Measurements from ENCODE around the gene MYADM. TPM values are rescaled to one million over a fixed set of nuclear protein-coding genes. Genes with fewer than 3 reads are reported as not detected.

The MYADM gene
- total and polyA plus RNA-seq, 4 donors = 48.5 to 245 (median 79.1) TPM

DNA sequence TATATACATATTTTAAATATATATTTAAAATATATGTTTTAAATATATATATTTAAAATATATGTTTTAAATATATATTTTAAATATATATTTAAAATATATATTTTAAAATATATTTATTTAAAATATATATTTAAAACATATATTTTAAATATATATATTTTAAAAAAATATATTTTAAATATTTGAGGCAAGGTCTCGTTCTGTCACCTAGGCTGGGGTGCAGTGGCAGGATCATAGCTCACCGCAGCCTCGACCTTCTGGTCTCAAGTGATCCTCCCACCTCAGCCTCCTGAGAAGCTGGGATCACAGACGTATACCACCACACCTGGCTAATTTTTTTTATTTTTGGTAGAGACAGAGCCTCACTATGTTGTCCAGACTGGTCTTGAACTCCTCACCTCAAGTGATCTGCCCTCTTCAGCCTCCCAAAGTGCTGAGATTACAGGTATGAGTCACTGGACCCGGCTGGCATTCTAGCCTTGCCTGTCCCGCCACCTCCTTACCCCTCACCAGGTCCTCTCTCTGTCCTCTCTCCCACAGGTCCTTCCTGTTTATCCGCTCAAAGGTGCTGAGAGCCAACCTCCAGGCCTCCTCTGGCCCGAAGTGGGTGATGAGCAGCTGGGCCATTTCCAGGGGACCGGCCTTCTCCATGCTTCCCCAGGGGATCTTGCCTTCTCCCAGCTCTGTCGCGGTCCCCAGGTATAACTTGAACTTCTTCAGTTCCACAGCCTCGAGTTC lies 44.1 kb upstream of the MYADM start:
- H3K4me3 ChIP-seq = no peak overlapping the region
- H3K9me3 ChIP-seq (ENCODE audit: control insufficient read depth in 4 of 4, insufficient read depth in 3 of 4, low read length in 3 of 4) = no peaks in the 10 kb centered on the region
- TF ChIP-seq, protein P1, sequence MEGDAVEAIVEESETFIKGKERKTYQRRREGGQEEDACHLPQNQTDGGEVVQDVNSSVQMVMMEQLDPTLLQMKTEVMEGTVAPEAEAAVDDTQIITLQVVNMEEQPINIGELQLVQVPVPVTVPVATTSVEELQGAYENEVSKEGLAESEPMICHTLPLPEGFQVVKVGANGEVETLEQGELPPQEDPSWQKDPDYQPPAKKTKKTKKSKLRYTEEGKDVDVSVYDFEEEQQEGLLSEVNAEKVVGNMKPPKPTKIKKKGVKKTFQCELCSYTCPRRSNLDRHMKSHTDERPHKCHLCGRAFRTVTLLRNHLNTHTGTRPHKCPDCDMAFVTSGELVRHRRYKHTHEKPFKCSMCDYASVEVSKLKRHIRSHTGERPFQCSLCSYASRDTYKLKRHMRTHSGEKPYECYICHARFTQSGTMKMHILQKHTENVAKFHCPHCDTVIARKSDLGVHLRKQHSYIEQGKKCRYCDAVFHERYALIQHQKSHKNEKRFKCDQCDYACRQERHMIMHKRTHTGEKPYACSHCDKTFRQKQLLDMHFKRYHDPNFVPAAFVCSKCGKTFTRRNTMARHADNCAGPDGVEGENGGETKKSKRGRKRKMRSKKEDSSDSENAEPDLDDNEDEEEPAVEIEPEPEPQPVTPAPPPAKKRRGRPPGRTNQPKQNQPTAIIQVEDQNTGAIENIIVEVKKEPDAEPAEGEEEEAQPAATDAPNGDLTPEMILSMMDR (IDR thresholded peaks at IDR 0.05; ENCODE audit: control extremely low read depth, extremely low read depth) = no peak
- DNase-seq = no peak
- H3K36me3 ChIP-seq (ENCODE audit: control insufficient read depth in 4 of 4, insufficient read depth in 4 of 4, low read length in 4 of 4) = no peaks in the 10 kb centered on the region
- no peaks in the 10 kb centered on the region for H3K27me3 ChIP-seq (ENCODE audit: control insufficient read depth in 3 of 3, insufficient read depth in 3 of 3, low read length in 2 of 3)
- no peak for ATAC-seq (ENCODE audit: insufficient read depth, low FRiP score)
- H3K4me1 ChIP-seq (ENCODE audit: control insufficient read depth in 5 of 5, insufficient read depth in 5 of 5, low read length in 5 of 5) = no peaks in the 10 kb centered on the region
- 61 to 70% methylated on average over 12 of the region's 12 CpGs for WGBS, 2 donors
- H3K9ac ChIP-seq (ENCODE audit: insufficient read depth in 1 of 2, low read length in 2 of 2) = no peak overlapping the region
- H3K27ac ChIP-seq (ENCODE audit: low read depth in 1 of 2, low read length in 1 of 2) = peak overlapping the region in 1 of 2 donors; percentile 23

DNA sequence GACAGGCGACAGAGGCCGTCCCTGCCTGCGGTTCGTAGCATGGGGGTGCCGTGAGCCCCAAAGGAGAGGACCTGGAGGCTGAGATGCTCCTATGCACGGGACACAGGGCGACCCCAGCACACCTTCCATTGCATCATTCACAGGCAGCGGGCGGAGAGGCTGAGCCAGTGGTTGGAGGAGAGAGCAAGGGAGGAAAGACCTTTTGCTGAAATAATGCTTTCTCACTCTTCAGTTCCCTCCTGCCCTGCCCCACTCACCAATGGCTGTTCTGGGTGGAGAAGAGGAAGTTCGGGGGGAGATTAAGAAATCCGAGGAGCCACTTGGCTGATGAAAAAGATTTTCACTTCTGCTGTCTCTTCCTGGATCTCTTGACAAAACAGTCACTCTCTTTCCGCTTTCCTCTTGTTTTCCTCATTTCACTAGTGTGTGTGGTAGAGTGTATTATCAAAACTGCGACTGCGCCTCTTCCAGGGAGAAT lies 43.5 kb upstream of the MYADM start, which contains the start of gene NLRP12:
TSS of gene NLRP12 (minus strand) at position 181 of the 478 bp plus-strand sequence. CDS start at position 41, 140 bp downstream.
- H3K4me3 ChIP-seq = no peak within 1 kb of the TSS
- H3K9me3 ChIP-seq (ENCODE audit: control insufficient read depth in 4 of 4, insufficient read depth in 3 of 4, low read length in 3 of 4) = no peaks in the 10 kb centered on the region
- DNase-seq (peak in 1 of 3 donors; percentile 12), ATAC-seq (ENCODE audit: insufficient read depth, low FRiP score) (peak; percentile 62)
- peak within 1 kb of the TSS in 1 of 2 donors; percentile 23 for H3K27ac ChIP-seq (ENCODE audit: low read depth in 1 of 2, low read length in 1 of 2)
- 33 to 49% methylated on average over 14 of the region's 14 CpGs for WGBS, 2 donors
- H3K27me3 ChIP-seq (ENCODE audit: control insufficient read depth in 3 of 3, insufficient read depth in 3 of 3, low read length in 2 of 3) = no peaks in the 10 kb centered on the region
- TF ChIP-seq, protein P1 (IDR thresholded peaks at IDR 0.05; ENCODE audit: control extremely low read depth, extremely low read depth) = no peak
- no peak within 1 kb of the TSS for H3K9ac ChIP-seq (ENCODE audit: insufficient read depth in 1 of 2, low read length in 2 of 2)
- no peaks in the 10 kb centered on the region for H3K4me1 ChIP-seq (ENCODE audit: control insufficient read depth in 5 of 5, insufficient read depth in 5 of 5, low read length in 5 of 5)
- H3K36me3 ChIP-seq (ENCODE audit: control insufficient read depth in 4 of 4, insufficient read depth in 4 of 4, low read length in 4 of 4) = no peaks in the 10 kb centered on the region

DNA sequence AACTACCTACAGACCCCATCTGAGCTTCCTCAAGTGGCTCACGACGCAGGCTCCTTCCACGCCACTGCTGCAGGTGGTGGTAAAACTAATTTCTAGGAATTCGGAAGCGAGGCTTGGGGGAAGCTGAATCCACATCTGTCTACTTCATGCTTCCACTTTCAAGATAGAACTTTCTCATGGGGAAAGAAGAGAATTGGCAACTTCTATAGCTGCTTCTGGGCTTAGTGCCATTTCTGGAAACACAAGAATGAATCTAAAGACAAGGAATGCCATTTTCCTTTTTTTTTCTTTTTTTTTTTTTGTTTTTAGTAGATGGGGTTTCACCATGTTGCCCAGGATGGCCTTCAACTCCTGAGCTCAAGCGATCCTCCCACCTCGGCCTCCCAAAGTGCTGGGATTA lies 40.8 kb upstream of the MYADM start:
- DNase-seq (peak in 1 of 3 donors; percentile 61), ATAC-seq (ENCODE audit: insufficient read depth, low FRiP score) (no peak)
- Histone ChIP-seq H3K27me3 (ENCODE audit: control insufficient read depth in 3 of 3, insufficient read depth in 3 of 3, low read length in 2 of 3) (peaks cover 0 to 3% (median 2%) of the 10 kb centered on the region in 3 donors), H3K9me3 (ENCODE audit: control insufficient read depth in 4 of 4, insufficient read depth in 3 of 4, low read length in 3 of 4) (no peaks in the 10 kb centered on the region), H3K27ac (ENCODE audit: low read depth in 1 of 2, low read length in 1 of 2) (no peak overlapping the region), H3K4me1 (ENCODE audit: control insufficient read depth in 5 of 5, insufficient read depth in 5 of 5, low read length in 5 of 5) (no peaks in the 10 kb centered on the region), H3K9ac (ENCODE audit: insufficient read depth in 1 of 2, low read length in 2 of 2) (no peak overlapping the region), H3K4me3 (no peak overlapping the region), H3K36me3 (ENCODE audit: control insufficient read depth in 4 of 4, insufficient read depth in 4 of 4, low read length in 4 of 4) (no peaks in the 10 kb centered on the region)
- TF ChIP-seq, protein P1 (IDR thresholded peaks at IDR 0.05; ENCODE audit: control extremely low read depth, extremely low read depth) = no peak
- WGBS, 2 donors = 67 to 68% methylated on average over 7 of the region's 7 CpGs
